Effector memory CD4-positive, alpha-beta T cell (primary cell): ENCODE data around the gene C22orf23.

ENCODE experiments used
- DNase-seq, 3 donors: peaks; one replicate each; pipeline ENCODE4 v3.0.0-alpha.2; 2020
- H3K27ac ChIP-seq: 2 replicates; pipeline ENCODE4 v1.7.0; 2013; ENCODE audit warnings: mild to moderate bottlenecking, low read length, moderate library complexity; ENCODE audit not compliant: insufficient read depth, poor library complexity, severe bottlenecking
- H3K27me3 ChIP-seq: replicated peaks from 2 replicates; pipeline ENCODE4 v1.7.0; 2013; ENCODE audit warnings: mild to moderate bottlenecking, low read length; ENCODE audit not compliant: insufficient read depth, control insufficient read depth, poor library complexity, severe bottlenecking
- H3K36me3 ChIP-seq: 2 replicates; pipeline ENCODE4 v1.7.0; 2013; ENCODE audit warnings: mild to moderate bottlenecking, low read length, moderate library complexity; ENCODE audit not compliant: control insufficient read depth, insufficient read depth
- H3K4me1 ChIP-seq: 2 replicates; pipeline ENCODE4 v1.7.0; 2013; ENCODE audit warnings: low read length, mild to moderate bottlenecking; ENCODE audit not compliant: control insufficient read depth, insufficient read depth, poor library complexity, severe bottlenecking
- H3K4me3 ChIP-seq: 2 replicates; pipeline ENCODE4 v1.7.0; 2013; ENCODE audit warnings: low read length, low read depth, mild to moderate bottlenecking; ENCODE audit not compliant: insufficient read depth, poor library complexity, severe bottlenecking
- H3K9me3 ChIP-seq: 2 replicates; pipeline ENCODE4 v1.7.0; 2013; ENCODE audit warnings: mild to moderate bottlenecking, low read length, moderate library complexity; ENCODE audit not compliant: control insufficient read depth

Gene C22orf23

DNA sequence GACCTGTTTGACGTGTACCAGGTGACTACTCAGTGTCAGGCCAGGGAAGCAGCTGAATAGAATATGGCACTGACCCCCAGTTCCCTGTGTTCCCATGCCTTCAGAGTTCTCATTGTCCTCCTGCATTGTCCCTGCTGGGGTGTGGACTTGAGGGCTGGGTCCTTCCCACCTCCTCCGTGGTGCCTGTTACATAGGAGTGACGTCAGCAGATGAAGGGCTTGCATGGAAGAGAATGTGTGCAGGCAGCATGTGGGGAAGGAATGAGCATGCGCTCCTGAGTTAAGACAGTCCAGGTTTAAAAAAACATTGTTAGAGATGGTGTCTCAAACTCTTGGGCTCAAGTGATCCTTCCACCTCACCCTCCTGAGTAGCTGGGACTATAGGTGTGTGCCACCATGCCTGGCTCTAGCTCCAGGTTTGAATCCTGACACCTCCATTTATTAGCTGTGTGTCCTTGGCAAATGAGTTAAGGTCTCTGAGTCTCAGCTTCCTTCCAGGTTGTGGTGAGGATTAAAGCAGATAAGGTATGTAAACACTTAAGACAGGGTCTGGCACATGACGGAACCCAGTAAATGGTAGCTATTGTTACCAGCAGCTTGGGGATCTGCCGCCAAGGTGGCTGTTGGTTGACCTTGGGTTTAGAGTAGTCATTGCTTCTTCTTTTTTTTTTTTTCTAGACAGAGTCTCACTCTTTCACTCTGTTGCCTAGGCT, 38.5 kb upstream of the C22orf23 start:
- Histone ChIP-seq H3K4me1 (no peaks in the 10 kb centered on the region), H3K4me3 (no peak overlapping the region)
- DNase-seq, result no peak

DNA sequence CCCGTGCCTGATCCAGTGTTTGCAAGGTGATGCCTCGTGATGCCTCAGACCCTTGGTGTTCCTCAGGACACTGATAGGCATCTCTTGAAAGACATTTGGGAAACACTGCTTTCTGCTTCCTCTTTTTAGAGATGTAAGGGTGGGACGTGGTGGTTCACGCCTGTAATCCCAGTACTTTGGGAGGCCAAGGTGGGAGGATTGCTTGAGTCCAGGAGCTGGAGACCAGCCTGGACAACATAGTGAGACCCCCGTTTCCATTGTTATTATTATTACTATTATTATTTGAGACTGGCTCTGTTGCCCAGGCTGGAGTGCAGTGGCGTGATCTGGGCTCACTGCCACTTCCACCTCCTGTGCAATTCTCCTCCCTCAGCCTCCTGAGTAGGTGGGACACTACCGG, 37.5 kb upstream of the C22orf23 start:
- no peaks in the 10 kb centered on the region for H3K4me1 ChIP-seq
- no peaks in the 10 kb centered on the region for H3K9me3 ChIP-seq
- H3K27me3 ChIP-seq, result no peaks in the 10 kb centered on the region
- no peak for DNase-seq
- H3K36me3 ChIP-seq, result peaks cover 3% of the 10 kb centered on the region
- H3K4me3 ChIP-seq, result no peak overlapping the region
- H3K27ac ChIP-seq, result no peak overlapping the region

More for the DNA sequence above, 38.5 kb upstream of the C22orf23 start:
- Histone ChIP-seq H3K27ac (no peak overlapping the region), H3K9me3 (no peaks in the 10 kb centered on the region), H3K36me3 (peaks cover 2% of the 10 kb centered on the region), H3K27me3 (no peaks in the 10 kb centered on the region)

DNA sequence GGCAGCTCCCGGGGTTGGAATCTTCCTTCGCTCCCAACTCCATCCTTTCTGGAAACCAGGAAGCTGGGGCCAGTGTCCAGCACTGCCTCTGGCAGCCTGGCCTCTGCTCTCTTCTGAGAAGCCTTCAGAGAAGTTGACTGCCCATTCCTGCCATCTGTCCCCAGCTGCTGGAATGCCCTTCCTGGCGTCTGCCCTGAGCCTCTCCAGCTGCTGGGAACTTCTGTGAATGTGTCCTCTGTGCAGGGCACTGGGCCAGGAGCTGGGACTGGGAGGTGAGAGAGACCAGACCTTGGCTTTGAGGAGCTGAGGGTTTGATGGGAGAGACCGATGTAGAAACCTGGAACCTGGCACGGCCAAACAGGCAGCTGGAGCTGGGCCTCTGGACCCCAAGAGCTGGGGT, 36.9 kb upstream of the C22orf23 start:
- Histone ChIP-seq H3K9me3 (no peaks in the 10 kb centered on the region), H3K4me3 (no peak overlapping the region), H3K4me1 (no peaks in the 10 kb centered on the region), H3K27me3 (no peaks in the 10 kb centered on the region), H3K36me3 (peaks cover 3% of the 10 kb centered on the region), H3K27ac (no peak overlapping the region)
- no peak for DNase-seq

DNA sequence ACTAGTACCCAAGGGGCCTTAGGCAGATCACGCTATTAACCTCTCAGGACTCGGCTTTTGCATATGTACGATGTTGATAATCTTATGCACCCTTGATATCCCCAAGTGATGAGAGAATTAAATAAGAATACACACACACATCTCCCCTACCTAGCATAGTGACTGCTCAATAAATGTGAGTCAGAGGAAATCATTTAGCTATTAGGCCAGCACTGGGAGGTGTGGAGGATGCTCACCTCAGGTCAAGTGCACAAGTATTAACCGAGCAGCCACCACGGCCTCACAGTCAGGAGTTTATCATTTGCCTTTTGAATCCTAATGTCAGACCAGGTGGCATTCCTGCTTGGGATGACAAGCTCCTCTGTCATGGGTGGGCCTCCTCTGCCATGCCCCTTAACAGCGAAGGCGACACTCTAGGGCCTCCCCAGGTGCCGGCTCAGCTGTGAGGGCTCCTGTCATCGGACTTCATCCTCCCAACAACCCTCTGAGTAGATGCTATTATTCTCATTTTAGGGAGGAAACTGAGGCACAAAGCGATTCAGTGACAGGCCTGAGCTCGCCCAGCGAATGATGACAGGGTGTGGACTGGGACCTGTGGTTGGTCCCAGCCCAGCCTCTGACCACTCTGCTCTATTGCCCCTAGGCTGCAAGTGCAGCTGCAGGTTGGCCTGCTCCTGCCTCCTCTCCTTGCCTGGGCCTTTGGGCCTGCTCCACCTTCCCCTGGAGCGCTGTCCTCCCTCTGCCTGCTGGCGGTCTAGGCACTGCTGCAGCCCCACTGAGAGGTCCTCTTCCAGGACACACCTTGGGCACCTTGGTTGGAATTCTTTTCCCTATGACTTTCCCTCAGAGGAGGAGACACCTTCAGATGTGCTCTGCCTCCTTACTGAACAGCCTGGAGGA, 36.0 kb upstream of the C22orf23 start:
- Histone ChIP-seq H3K27me3 (no peaks in the 10 kb centered on the region), H3K36me3 (peaks cover 3% of the 10 kb centered on the region), H3K4me3 (no peak overlapping the region), H3K9me3 (no peaks in the 10 kb centered on the region), H3K4me1 (no peaks in the 10 kb centered on the region), H3K27ac (no peak overlapping the region)
- no peak for DNase-seq

DNA sequence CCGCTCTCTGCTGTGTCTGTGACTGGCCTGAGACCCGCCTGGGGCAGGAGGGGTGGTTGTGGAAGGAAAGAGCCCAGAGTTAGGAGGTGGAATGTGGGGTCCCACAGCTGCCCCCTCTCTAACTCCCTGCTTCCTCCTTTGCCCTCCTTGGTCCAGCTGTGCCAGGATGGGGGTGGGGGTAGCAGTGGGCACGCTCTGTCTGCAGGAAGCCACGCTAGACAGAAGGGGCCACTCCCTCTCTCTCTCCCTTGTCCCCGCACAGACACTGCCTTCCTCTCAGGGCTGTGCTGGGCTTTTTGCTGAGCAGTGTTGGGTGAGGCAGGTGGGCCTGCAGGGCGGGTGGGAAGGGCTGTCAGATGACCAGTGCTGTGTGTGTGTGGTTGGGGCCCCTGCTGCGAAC, 33.0 kb upstream of the C22orf23 start:
- H3K4me3 ChIP-seq, result no peak overlapping the region
- no peaks in the 10 kb centered on the region for H3K4me1 ChIP-seq
- no peak for DNase-seq
- H3K9me3 ChIP-seq, result no peaks in the 10 kb centered on the region
- no peak overlapping the region for H3K27ac ChIP-seq
- H3K27me3 ChIP-seq, result no peaks in the 10 kb centered on the region
- peaks cover 3% of the 10 kb centered on the region for H3K36me3 ChIP-seq

DNA sequence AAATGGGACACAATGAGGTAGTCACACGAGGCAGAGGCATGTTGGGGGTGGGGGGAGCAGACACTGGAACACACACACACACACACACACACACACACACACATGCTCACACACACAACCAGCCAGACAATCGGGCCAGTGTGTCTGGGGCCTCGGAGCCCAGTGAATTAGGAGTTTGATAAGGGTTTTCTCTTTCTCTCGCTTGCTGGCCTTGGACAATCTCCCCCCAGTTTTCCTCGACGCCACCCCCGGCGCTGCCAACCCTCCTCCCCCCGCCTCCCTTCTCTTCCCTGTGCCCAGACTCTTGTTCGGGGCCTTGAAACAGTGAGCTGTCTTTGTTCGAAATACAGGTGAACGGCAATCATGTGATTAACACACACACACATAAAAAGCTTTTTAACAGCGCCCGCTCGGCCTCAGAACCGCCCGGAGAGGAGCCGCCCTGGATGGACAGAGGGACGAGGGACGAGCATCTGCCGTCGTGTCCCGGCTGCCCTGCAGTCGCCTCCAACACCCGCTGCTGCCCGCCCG, 32.4 kb upstream of the C22orf23 start:
- DNase-seq, result no peak
- H3K4me3 ChIP-seq, result no peak overlapping the region
- no peak overlapping the region for H3K27ac ChIP-seq
- H3K4me1 ChIP-seq, result no peaks in the 10 kb centered on the region
- H3K36me3 ChIP-seq, result peaks cover 3% of the 10 kb centered on the region
- H3K9me3 ChIP-seq, result no peaks in the 10 kb centered on the region
- no peaks in the 10 kb centered on the region for H3K27me3 ChIP-seq

DNA sequence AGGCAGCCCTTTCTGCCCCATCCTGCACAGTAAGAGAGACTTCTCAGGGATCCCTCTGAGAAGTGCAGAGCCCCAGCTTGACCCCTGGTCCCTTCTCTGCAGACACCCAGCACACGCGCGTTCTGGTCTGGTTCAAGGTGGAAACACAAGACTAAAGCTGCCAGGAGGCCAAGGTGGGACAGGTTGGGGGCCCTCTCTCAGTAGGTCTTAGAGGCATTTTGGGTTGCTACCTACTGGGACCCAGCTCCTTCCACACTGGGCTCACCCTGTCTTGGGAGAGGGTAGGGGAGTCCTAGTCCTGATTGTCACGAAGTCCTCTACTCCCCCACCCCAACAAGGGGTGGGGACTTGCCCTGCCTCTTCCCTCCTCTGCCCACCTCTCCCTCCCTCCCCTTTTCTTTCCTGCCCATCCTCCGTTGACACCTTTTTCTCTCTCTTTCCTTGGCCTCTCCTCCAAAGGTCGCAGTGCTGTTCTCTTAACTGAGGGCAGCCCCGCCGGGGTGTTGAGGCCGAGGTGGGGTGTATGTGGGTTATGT, 31.7 kb upstream of the C22orf23 start:
- Histone ChIP-seq H3K9me3 (no peaks in the 10 kb centered on the region), H3K27me3 (no peaks in the 10 kb centered on the region), H3K4me1 (no peaks in the 10 kb centered on the region), H3K36me3 (peaks cover 3% of the 10 kb centered on the region), H3K27ac (no peak overlapping the region), H3K4me3 (no peak overlapping the region)
- no peak for DNase-seq

DNA sequence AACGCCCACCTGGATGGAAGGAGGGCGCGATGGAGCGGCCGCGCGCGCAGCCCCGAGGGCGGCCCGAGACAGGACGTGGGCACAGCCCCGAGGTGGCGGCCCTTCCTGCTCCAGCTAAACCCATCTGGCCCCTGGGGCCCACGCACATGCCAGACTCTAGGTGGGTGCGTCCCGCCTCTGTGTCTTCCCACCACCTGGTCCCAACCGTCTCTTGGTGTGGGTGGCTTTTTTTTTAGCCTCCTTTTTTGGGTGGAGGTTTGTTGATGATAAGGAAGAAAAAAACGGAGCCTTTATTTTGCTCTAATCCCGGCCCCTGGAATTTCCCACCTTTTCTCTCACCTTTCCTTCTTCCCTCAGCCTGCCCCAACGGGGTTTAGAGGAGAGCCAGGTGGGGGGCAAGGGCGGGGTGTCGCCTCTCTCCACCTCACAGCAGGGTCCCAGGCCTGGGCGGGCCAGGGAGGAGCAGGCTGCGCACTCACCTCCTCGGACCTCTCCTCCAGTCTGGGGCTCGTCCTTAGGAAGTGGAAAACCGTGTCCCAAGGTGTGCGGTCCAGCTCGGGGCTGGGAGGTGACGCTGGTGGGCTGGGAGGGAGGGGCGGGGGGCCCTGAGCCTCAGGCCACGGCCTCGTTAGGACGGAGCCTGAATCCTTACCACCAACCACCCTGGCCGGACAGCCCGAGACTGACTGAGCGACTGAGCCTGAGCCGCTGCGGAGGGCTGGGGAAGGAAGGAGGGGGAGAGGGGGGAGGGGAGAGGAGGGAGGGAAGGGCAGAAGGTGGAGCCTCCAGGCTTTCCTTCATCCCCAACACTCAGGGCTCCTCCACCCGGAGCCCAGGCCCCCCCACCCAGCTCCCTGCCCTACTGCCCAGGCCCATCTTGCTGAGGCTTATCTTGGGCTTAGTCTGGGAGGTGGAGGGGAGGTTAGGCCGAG, 30.7 kb upstream of the C22orf23 start, which contains the start of gene SOX10:
Gene SOX10, minus strand, starts transcription at position 696 of the 932 bp plus-strand sequence. CDS start 771 bp downstream, outside the sequence.
- no peak within 1 kb of the TSS for H3K27ac ChIP-seq
- DNase-seq, result no peak
- no peak within 1 kb of the TSS for H3K4me3 ChIP-seq
- no peaks in the 10 kb centered on the region for H3K27me3 ChIP-seq
- no peaks in the 10 kb centered on the region for H3K9me3 ChIP-seq
- no peaks in the 10 kb centered on the region for H3K4me1 ChIP-seq
- H3K36me3 ChIP-seq, result peaks cover 3% of the 10 kb centered on the region
